ENCODE data around the gene ADH7. TPM values are rescaled to one million over a fixed set of nuclear protein-coding genes. Genes with fewer than 3 reads are reported as not detected.
"Not testable (repeated sequence)": the region's sequence is repeated elsewhere in the genome, so short reads cannot be mapped to it uniquely, and the experiment has no call there.

Gene ADH7
- total and polyA plus RNA-seq, 2 experiments from 2014 or later = not detected

DNA sequence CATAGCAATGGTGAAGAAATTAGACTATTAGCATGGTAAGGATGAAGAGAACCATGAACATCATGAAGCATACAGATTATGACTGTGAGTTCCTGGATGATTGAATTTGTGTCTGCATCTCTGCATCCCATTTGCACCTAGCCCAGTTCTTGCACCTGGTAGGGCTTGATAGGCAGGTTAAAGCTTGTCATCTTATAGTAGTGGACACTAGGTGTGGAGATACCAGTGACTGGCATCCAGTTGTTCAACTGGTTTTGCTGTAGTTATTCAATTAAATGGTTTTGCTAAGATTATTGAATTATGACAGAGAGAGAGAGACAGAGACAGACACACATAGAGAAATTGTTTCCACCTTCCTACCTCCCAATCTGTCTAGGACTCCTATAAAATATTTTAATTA is 5.0 kb downstream of the ADH7 start:
- H3K27me3 ChIP-seq = no peaks in the 10 kb centered on the region
- no peak overlapping the region for H3K4me2 ChIP-seq
- H3K36me3 ChIP-seq (replicated peaks; ENCODE audit: insufficient read depth, low read depth) = no peaks in the 10 kb centered on the region
- H2AFZ ChIP-seq = no peak overlapping the region
- H3K4me1 ChIP-seq (ENCODE audit: insufficient read depth) = no peaks in the 10 kb centered on the region
- H3K4me3 ChIP-seq = no peak overlapping the region
- TF ChIP-seq CTCF (IDR thresholded peaks at IDR 0.05; ENCODE audit: poor library complexity) = no peak
- TF ChIP-seq EZH2phosphoT487 (IDR thresholded peaks at IDR 0.05; ENCODE audit: low read depth, severe bottlenecking, unreplicated experiment) = no peak
- TF ChIP-seq EZH2 (IDR thresholded peaks at IDR 0.05; ENCODE audit: borderline replicate concordance) = no peak
- H4K20me1 ChIP-seq (ENCODE audit: insufficient read depth, poor library complexity, severe bottlenecking) = no peaks in the 10 kb centered on the region
- no peaks in the 10 kb centered on the region for H3K9me3 ChIP-seq (ENCODE audit: low read depth)
- H3K27ac ChIP-seq = no peak overlapping the region
- H3K79me2 ChIP-seq = no peaks in the 10 kb centered on the region
- H3K9me2 ChIP-seq (replicated peaks; ENCODE audit: insufficient read depth) = no peaks in the 10 kb centered on the region
- no peak for DNase-seq (ENCODE audit: low spot score)

DNA sequence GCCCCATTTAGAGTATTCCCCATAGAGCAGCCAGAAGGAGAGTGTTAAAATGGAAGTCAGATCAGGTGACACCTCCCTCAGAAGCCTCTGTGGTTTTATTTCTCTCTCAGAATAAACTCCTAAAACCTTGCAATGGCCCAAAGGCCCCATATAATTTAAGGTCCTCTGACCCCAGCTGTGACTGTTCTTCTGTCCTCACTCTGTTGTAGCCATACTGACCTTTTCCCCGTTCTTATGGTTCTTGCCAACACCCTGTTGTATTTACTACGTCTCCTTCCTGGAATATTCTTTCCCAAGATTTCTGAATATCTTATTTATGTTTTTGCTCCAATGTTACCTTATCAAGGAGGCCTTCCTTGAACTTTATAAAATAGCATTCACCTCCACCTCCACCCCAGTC is 18.0 kb downstream of the ADH7 start:
- no peak for DNase-seq (ENCODE audit: low spot score)
- Histone ChIP-seq H4K20me1 (ENCODE audit: insufficient read depth, poor library complexity, severe bottlenecking) (no peaks in the 10 kb centered on the region), H3K27ac (no peak overlapping the region), H3K4me1 (ENCODE audit: insufficient read depth) (peaks cover 15% of the 10 kb centered on the region), H3K27me3 (no peaks in the 10 kb centered on the region), H3K79me2 (no peaks in the 10 kb centered on the region), H3K36me3 (replicated peaks; ENCODE audit: insufficient read depth, low read depth) (no peaks in the 10 kb centered on the region), H3K4me2 (no peak overlapping the region), H3K9me3 (ENCODE audit: low read depth) (no peaks in the 10 kb centered on the region), H3K9me2 (replicated peaks; ENCODE audit: insufficient read depth) (peaks cover 6% of the 10 kb centered on the region), H3K4me3 (no peak overlapping the region), H2AFZ (no peak overlapping the region)
- WGBS (ENCODE audit: low lambda C conversion rate, missing lambda C conversion rate) = 93% methylated on average over 2 of the region's 2 CpGs
- TF ChIP-seq EZH2 (IDR thresholded peaks at IDR 0.05; ENCODE audit: borderline replicate concordance) (no peak), CTCF (IDR thresholded peaks at IDR 0.05; ENCODE audit: poor library complexity) (no peak), EZH2phosphoT487 (IDR thresholded peaks at IDR 0.05; ENCODE audit: low read depth, severe bottlenecking, unreplicated experiment) (no peak)

DNA sequence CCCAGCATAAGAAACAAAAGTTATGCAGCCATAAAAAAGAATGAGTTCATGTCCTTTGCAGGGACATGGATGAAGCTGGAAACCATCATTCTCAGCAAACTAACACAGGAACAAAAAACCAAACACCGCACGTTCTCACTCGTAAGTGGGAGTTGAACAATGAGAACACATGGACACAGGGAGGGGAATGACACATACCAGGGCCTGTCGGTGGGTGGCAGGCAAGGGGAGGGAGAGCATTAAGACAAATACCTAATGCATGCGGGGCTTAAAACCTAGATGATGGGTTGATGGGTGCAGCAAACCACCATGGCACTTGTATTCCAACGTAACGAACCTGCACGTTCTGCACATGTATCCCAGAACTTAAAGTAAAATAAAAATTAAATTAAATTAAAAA is 19.4 kb downstream of the ADH7 start:
- H4K20me1 ChIP-seq (ENCODE audit: insufficient read depth, poor library complexity, severe bottlenecking); H3K4me3 ChIP-seq; H3K4me2 ChIP-seq; H2AFZ ChIP-seq; H3K9me2 ChIP-seq (replicated peaks; ENCODE audit: insufficient read depth); H3K9me3 ChIP-seq (ENCODE audit: low read depth); H3K36me3 ChIP-seq (replicated peaks; ENCODE audit: insufficient read depth, low read depth); H3K27me3 ChIP-seq; H3K27ac ChIP-seq; H3K79me2 ChIP-seq; DNase-seq (ENCODE audit: low spot score): not testable (repeated sequence)
- WGBS (ENCODE audit: low lambda C conversion rate, missing lambda C conversion rate) = 65% methylated on average over 8 of the region's 8 CpGs
- H3K4me1 ChIP-seq (ENCODE audit: insufficient read depth) = peaks cover 15% of the 10 kb centered on the region

- H3K27me3 ChIP-seq; H3K4me3 ChIP-seq; DNase-seq (ENCODE audit: low spot score); H3K79me2 ChIP-seq; H3K36me3 ChIP-seq (replicated peaks; ENCODE audit: insufficient read depth, low read depth); H3K9me3 ChIP-seq (ENCODE audit: low read depth); H2AFZ ChIP-seq; H3K9me2 ChIP-seq (replicated peaks; ENCODE audit: insufficient read depth); H3K4me2 ChIP-seq; H3K27ac ChIP-seq; H4K20me1 ChIP-seq (ENCODE audit: insufficient read depth, poor library complexity, severe bottlenecking): not testable (repeated sequence)
- H3K4me1 ChIP-seq (ENCODE audit: insufficient read depth) = peaks cover 15% of the 10 kb centered on the region
- 93% methylated on average over 3 of the region's 3 CpGs for WGBS (ENCODE audit: low lambda C conversion rate, missing lambda C conversion rate)
Measured at GRCh38 chr4:99414902-99415301, 20.2 kb downstream of the ADH7 start.

DNA sequence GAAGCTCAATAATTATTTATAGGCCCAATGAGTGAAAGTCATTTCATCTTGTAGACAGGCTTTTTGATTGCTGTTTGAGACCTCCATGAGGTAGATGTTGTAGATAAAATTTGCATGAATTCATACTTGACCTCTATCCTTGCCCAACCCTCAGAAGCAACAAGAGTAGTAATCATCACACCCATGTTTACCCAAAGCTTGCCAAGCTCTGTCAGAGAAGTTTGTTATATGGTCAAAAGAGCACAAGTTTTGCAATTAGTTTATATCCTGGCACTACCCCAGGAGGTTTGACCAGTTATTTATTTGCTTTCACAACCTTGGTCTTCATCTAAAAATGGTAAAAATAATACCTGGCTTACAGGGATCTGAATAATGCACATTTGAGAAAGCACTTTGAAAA is 20.7 kb downstream of the ADH7 start:
- H3K27ac ChIP-seq = no peak overlapping the region
- TF ChIP-seq CTCF (IDR thresholded peaks at IDR 0.05; ENCODE audit: poor library complexity) = no peak
- no peak for TF ChIP-seq EZH2 (IDR thresholded peaks at IDR 0.05; ENCODE audit: borderline replicate concordance)
- no peak for TF ChIP-seq EZH2phosphoT487 (IDR thresholded peaks at IDR 0.05; ENCODE audit: low read depth, severe bottlenecking, unreplicated experiment)

More for the DNA sequence above, 20.7 kb downstream of the ADH7 start:
- H3K4me3 ChIP-seq = no peak overlapping the region
- no peaks in the 10 kb centered on the region for H3K79me2 ChIP-seq
- H3K36me3 ChIP-seq (replicated peaks; ENCODE audit: insufficient read depth, low read depth) = no peaks in the 10 kb centered on the region
- no peaks in the 10 kb centered on the region for H4K20me1 ChIP-seq (ENCODE audit: insufficient read depth, poor library complexity, severe bottlenecking)
- H3K4me1 ChIP-seq (ENCODE audit: insufficient read depth) = peaks cover 15% of the 10 kb centered on the region
- no peak overlapping the region for H3K4me2 ChIP-seq
- no peaks in the 10 kb centered on the region for H3K9me3 ChIP-seq (ENCODE audit: low read depth)
- H3K9me2 ChIP-seq (replicated peaks; ENCODE audit: insufficient read depth) = peaks cover 6% of the 10 kb centered on the region
- H3K27me3 ChIP-seq = no peaks in the 10 kb centered on the region
- no peak overlapping the region for H2AFZ ChIP-seq
- DNase-seq (ENCODE audit: low spot score) = no peak

All from hepatocyte (in vitro differentiated cells).